IMR-90 (cell line): Measurements from ENCODE around the gene VSIR. TPM values are rescaled to one million over a fixed set of nuclear protein-coding genes. Genes with fewer than 3 reads are reported as not detected.

Experiments
- ATAC-seq: fragments of 200-7000 bp; cut with Tn5 transposase; 2 replicates; pipeline ENCODE4 v1.9.1; 2020; ENCODE audit warnings: low read depth, mild to moderate bottlenecking, moderate library complexity
- BruUV-seq: library from RNA; stranded (reverse); fragments of 400-500 nt; replicated peaks from 2 replicates; lab custom pipeline; 2021; lab: Mats Ljungman, UMichigan
- CTCF ChIA-PET: fragments of 300-600 bp; formaldehyde crosslinking; extraction: SDS; loops from one replicate; lab custom pipeline; 2021; ENCODE audit warnings: antibody characterized with exemption; lab: Yijun Ruan, JAX
- POLR2A ChIA-PET: fragments of 300-600 bp; sonication (Branson Sonifier 250); formaldehyde crosslinking; loops from one replicate; lab custom pipeline; 2022; ENCODE audit warnings: antibody characterized with exemption; ENCODE audit not compliant: unreplicated experiment; lab: Charles Lee
- DNase-seq: peaks from one replicate; pipeline ENCODE4 v3.0.0; 2013
- H2AFZ ChIP-seq: replicated peaks from 2 replicates; pipeline ENCODE3; 2013; ENCODE audit warnings: low read length, mild to moderate bottlenecking; ENCODE audit not compliant: poor library complexity
- H2AK5ac ChIP-seq: 2 replicates; pipeline ENCODE4 v1.6.1; 2013; ENCODE audit warnings: low read depth, low read length, inconsistent platforms
- H2AK9ac ChIP-seq: replicated peaks from 2 replicates; pipeline ENCODE3; 2013; ENCODE audit warnings: mild to moderate bottlenecking, low read depth, low read length, moderate library complexity; ENCODE audit not compliant: poor library complexity
- H2BK120ac ChIP-seq: 2 replicates; pipeline ENCODE4 v1.6.1; 2013; ENCODE audit warnings: low read depth, low read length, inconsistent platforms
- H2BK15ac ChIP-seq: 3 replicates; pipeline ENCODE4 v1.6.1; 2013; ENCODE audit warnings: low read depth, low read length, inconsistent platforms
- H2BK20ac ChIP-seq: 2 replicates; pipeline ENCODE4 v1.6.1; 2013; ENCODE audit warnings: low read depth, mild to moderate bottlenecking, inconsistent platforms, low read length, moderate library complexity
- H2BK5ac ChIP-seq: 2 replicates; pipeline ENCODE4 v1.6.1; 2013; ENCODE audit warnings: mild to moderate bottlenecking, low read depth, low read length, inconsistent platforms; ENCODE audit not compliant: poor library complexity, severe bottlenecking
- H3K14ac ChIP-seq: replicated peaks from 2 replicates; pipeline ENCODE4 v1.6.1; 2013; ENCODE audit warnings: low read depth, low read length, inconsistent platforms
- H3K18ac ChIP-seq: 2 replicates; pipeline ENCODE4 v1.6.1; 2013; ENCODE audit warnings: low read depth, low read length, control low read depth
- H3K23ac ChIP-seq: 2 replicates; pipeline ENCODE4 v1.6.1; 2013; ENCODE audit warnings: low read depth, low read length, inconsistent platforms
- H3K27ac ChIP-seq: 2 replicates; pipeline ENCODE4 v1.5.1; 2013; ENCODE audit warnings: mild to moderate bottlenecking, control low read depth, low read length; ENCODE audit not compliant: insufficient read depth
- H3K27me3 ChIP-seq: 2 replicates; pipeline ENCODE4 v1.6.1; 2013; ENCODE audit warnings: low read length; ENCODE audit not compliant: control insufficient read depth, insufficient read depth
- H3K36me3 ChIP-seq: 2 replicates; pipeline ENCODE4 v1.6.1; 2013; ENCODE audit warnings: low read length, mixed read lengths; ENCODE audit not compliant: control insufficient read depth, insufficient read depth
- H3K4ac ChIP-seq: 2 replicates; pipeline ENCODE4 v1.6.1; 2013; ENCODE audit warnings: low read depth, low read length, inconsistent platforms
- H3K4me1 ChIP-seq: 2 replicates; pipeline ENCODE4 v1.6.1; 2013; ENCODE audit warnings: low read length, mixed read lengths; ENCODE audit not compliant: control insufficient read depth, insufficient read depth
- H3K4me2 ChIP-seq: 2 replicates; pipeline ENCODE4 v1.6.1; 2013; ENCODE audit warnings: low read depth, mild to moderate bottlenecking, control low read depth, low read length, moderate library complexity
- H3K4me3 ChIP-seq: 2 replicates; pipeline ENCODE4 v1.5.1; 2013; ENCODE audit warnings: low read depth, mild to moderate bottlenecking, control low read depth, low read length, moderate library complexity; ENCODE audit not compliant: insufficient read depth
- H3K56ac ChIP-seq: 2 replicates; pipeline ENCODE4 v1.6.1; 2013; ENCODE audit warnings: low read length, inconsistent platforms; ENCODE audit not compliant: insufficient read depth; ENCODE audit errors: extremely low read depth
- H3K79me1 ChIP-seq, 2 experiments: 2 replicates each; pipeline ENCODE4 v1.6.1; 2013; ENCODE audit warnings: low read length in 2 of 2, inconsistent platforms in 1 of 2, low read depth in 1 of 2
- H3K9ac ChIP-seq: 2 replicates; pipeline ENCODE4 v1.6.1; 2013; ENCODE audit warnings: low read depth, low read length, control low read depth
- H3K9me1 ChIP-seq: 2 replicates; pipeline ENCODE4 v1.6.1; 2013; ENCODE audit warnings: low read length, inconsistent platforms; ENCODE audit not compliant: insufficient read depth
- H3K9me3 ChIP-seq: 2 replicates; pipeline ENCODE4 v1.6.1; 2013; ENCODE audit warnings: low read length; ENCODE audit not compliant: control insufficient read depth, insufficient read depth
- H4K20me1 ChIP-seq: 2 replicates; pipeline ENCODE4 v1.6.1; 2013; ENCODE audit warnings: low read length, inconsistent platforms; ENCODE audit not compliant: insufficient read depth
- H4K5ac ChIP-seq: 2 replicates; pipeline ENCODE4 v1.6.1; 2013; ENCODE audit warnings: mild to moderate bottlenecking, low read depth, low read length, control low read depth
- H4K8ac ChIP-seq, 2 experiments: 2 replicates each; pipeline ENCODE4 v1.6.1; 2013; ENCODE audit warnings: low read depth in 2 of 2, low read length in 2 of 2, control low read depth in 1 of 2, inconsistent platforms in 1 of 2
- H4K91ac ChIP-seq: 2 replicates; pipeline ENCODE4 v1.6.1; 2013; ENCODE audit warnings: low read depth, low read length, inconsistent platforms; ENCODE audit not compliant: insufficient read depth
- CEBPB ChIP-seq: IDR thresholded peaks from 2 replicates; pipeline ENCODE4 v1.6.1; 2012; ENCODE audit warnings: low read depth, low read length, improper control_type of control experiment
- CHD1 ChIP-seq: IDR thresholded peaks from 2 replicates; pipeline ENCODE4 v1.6.1; 2012; ENCODE audit warnings: low read depth, low read length, improper control_type of control experiment
- CTCF ChIP-seq: conservative IDR thresholded peaks from 2 replicates; pipeline ENCODE4 v1.5.1; 2012; ENCODE audit warnings: mild to moderate bottlenecking, low read depth, low read length, improper control_type of control experiment
- ELK1 ChIP-seq: fragments of 150-350 bp; IDR thresholded peaks from 2 replicates; pipeline ENCODE4 v1.6.1; 2016; ENCODE audit warnings: low read depth, mild to moderate bottlenecking, low read length, moderate library complexity, borderline replicate concordance
- FOS ChIP-seq: fragments of 150-350 bp; IDR thresholded peaks from 2 replicates; pipeline ENCODE4 v1.6.1; 2016; ENCODE audit warnings: low read depth, low read length
- MAFK ChIP-seq: IDR thresholded peaks from 2 replicates; pipeline ENCODE4 v1.6.1; 2012; ENCODE audit warnings: low read depth, low read length, improper control_type of control experiment
- MAZ ChIP-seq: IDR thresholded peaks from 2 replicates; pipeline ENCODE4 v1.6.1; 2012; ENCODE audit warnings: low read depth, mild to moderate bottlenecking, low read length, improper control_type of control experiment, moderate library complexity, borderline replicate concordance
- NFE2L2 ChIP-seq: fragments of 150-350 bp; IDR thresholded peaks from 2 replicates; pipeline ENCODE4 v1.6.1; 2016; ENCODE audit warnings: low read depth, mild to moderate bottlenecking, low read length
- RAD21 ChIP-seq: IDR thresholded peaks from 2 replicates; pipeline ENCODE4 v1.6.1; 2012; ENCODE audit warnings: low read length, improper control_type of control experiment
- RCOR1 ChIP-seq: IDR thresholded peaks from 2 replicates; pipeline ENCODE4 v1.6.1; 2012; ENCODE audit warnings: mild to moderate bottlenecking, low read length, improper control_type of control experiment; ENCODE audit not compliant: insufficient replicate concordance
- SMC3 ChIP-seq: fragments of 150-350 bp; IDR thresholded peaks from 2 replicates; pipeline ENCODE4 v1.6.1; 2016; ENCODE audit warnings: low read depth, mild to moderate bottlenecking, antibody characterized with exemption, low read length, moderate library complexity
- USF2 ChIP-seq: fragments of 150-350 bp; IDR thresholded peaks from 2 replicates; pipeline ENCODE4 v1.6.1; 2017; ENCODE audit warnings: mild to moderate bottlenecking, antibody characterized with exemption, low read length, low read depth
- WGBS, 2 experiments: methylation state at CpG; one replicate each; pipeline versions ENCODE4 v1.1.5 to v1.1.7; 2013; ENCODE audit warnings: missing lambda C conversion rate in 2 of 2; ENCODE audit not compliant: insufficient read length in 1 of 2; ENCODE audit errors: extremely low coverage in 2 of 2; 5-methylcytosine and 5-hydroxymethylcytosine counted together
- dilution Hi-C: fragments of 300-500 bp; cut with HindIII; formaldehyde crosslinking; loops from one replicate; pipeline ENCODE4 v1.14.3; 2018; ENCODE audit warnings: low sequenced_read_pairs; ENCODE audit not compliant: unreplicated experiment
- in situ Hi-C: fragments of 300-500 bp; cut with MboI; formaldehyde crosslinking; loops from 3 replicates; pipeline ENCODE4 v1.14.3; 2019; ENCODE audit warnings: low sequenced_read_pairs, inconsistent platforms, mixed read lengths
- intact Hi-C: fragments of 100-400 bp; cut with micrococcal nuclease; formaldehyde crosslinking; loops from 2 replicates; pipeline ENCODE4 v1.10.0; 2022
- polyA plus RNA-seq, 3 experiments: library from polyadenylated mRNA; depleted of rRNA; stranded (reverse); fragments of >200 nt; gene quantifications; 2 replicates each; pipeline ENCODE4 v1.2.3, GENCODE V29; 2012; ENCODE audit warnings: low replicate concordance in 1 of 3
- total RNA-seq: library from RNA; depleted of rRNA; stranded (reverse); fragments of >200 nt; gene quantifications from 2 replicates; pipeline ENCODE4 v1.2.3, GENCODE V29; 2012

VSIR gene
- total and polyA plus RNA-seq, 2 of the 4 experiments (the other 2 are of a cell fraction) = 5.0 to 23.8 TPM

GRCh38 chr10:71821909-71822763, 48.8 kb upstream of the VSIR start (continued):
- no peak for TF ChIP-seq CEBPB

- WGBS, 2 experiments = 92% methylated on average over 4 of the region's 8 CpGs; no CpG with 5 or more reads in 1 of the 2 experiments
- CTCF ChIA-PET = no interaction called here
- H3K4ac ChIP-seq = no peak overlapping the region
- H3K4me2 ChIP-seq = no peak overlapping the region
- peaks cover 78% of the 10 kb centered on the region for H3K36me3 ChIP-seq
- no peak overlapping the region for H2BK15ac ChIP-seq
- H4K8ac ChIP-seq = no peak overlapping the region
- no peak overlapping the region for H3K9ac ChIP-seq
- no peak overlapping the region for H3K14ac ChIP-seq
- H3K18ac ChIP-seq = no peak overlapping the region
- H3K9me3 ChIP-seq = no peaks in the 10 kb centered on the region
- H4K20me1 ChIP-seq = peaks cover 26% of the 10 kb centered on the region
- TF ChIP-seq CHD1 (no peak), NFE2L2 (no peak), RCOR1 (no peak), CEBPB (no peak), MAZ (no peak), SMC3 (no peak), USF2 (no peak), FOS (no peak), ELK1 (no peak), MAFK (no peak), CTCF (no peak), RAD21 (no peak)
- no peaks in the 10 kb centered on the region for H3K4me1 ChIP-seq
- H3K27ac ChIP-seq = no peak overlapping the region
- H2BK120ac ChIP-seq = no peak overlapping the region
- BruUV-seq = no TSS peak
- POLR2A ChIA-PET = no interaction called here
- no peak overlapping the region for H3K23ac ChIP-seq
- H2BK20ac ChIP-seq = no peak overlapping the region
- intact Hi-C loops = no loop called here
- H3K56ac ChIP-seq = no peak overlapping the region
- no peak overlapping the region for H2AK9ac ChIP-seq
- H2AFZ ChIP-seq = no peak overlapping the region
- no peak overlapping the region for H2BK5ac ChIP-seq
- no peak overlapping the region for H3K4me3 ChIP-seq
- H4K5ac ChIP-seq = no peak overlapping the region
- no peaks in the 10 kb centered on the region for H3K27me3 ChIP-seq
- no peak overlapping the region for H4K91ac ChIP-seq
- peaks cover 3% of the 10 kb centered on the region; the same call in 1 of the 2 replicates for H3K9me1 ChIP-seq
- dilution Hi-C loops = no loop called here
- in situ Hi-C loops = no loop called here
- DNase-seq (no peak), ATAC-seq (no peak)
- no peak overlapping the region for H2AK5ac ChIP-seq
- peaks cover 4 to 11% of the 10 kb centered on the region in 2 experiments; a peak in 3 of 4 replicates for H3K79me1 ChIP-seq
Observed at GRCh38 chr10:71820966-71821365, 47.6 kb upstream of the VSIR start.
